NCI-H2107 treated with DMSO at 0.1 percent for 48 hours (cell line): Measurements from ENCODE around the gene KCNB1.

Source experiments
- DNase-seq: peaks from one replicate; lab custom pipeline; 2025; ENCODE audit not compliant: unreplicated experiment; lab: John Stamatoyannopoulos, UW

KCNB1 gene

GRCh38 chr20:49501917-49502316 is 19.4 kb upstream of the KCNB1 start:
- no peak for DNase-seq

- DNase-seq: no peak
Observed at GRCh38 chr20:49497398-49497669, 14.9 kb upstream of the KCNB1 start.

- no peak for DNase-seq
Observed at GRCh38 chr20:49496553-49497397, 14.3 kb upstream of the KCNB1 start.

- DNase-seq: no peak
Observed at GRCh38 chr20:49496043-49496442, 13.6 kb upstream of the KCNB1 start.

GRCh38 chr20:49490689-49491088 is 8.2 kb upstream of the KCNB1 start:
- no peak for DNase-seq

GRCh38 chr20:49489688-49490087 is 7.2 kb upstream of the KCNB1 start:
- no peak for DNase-seq

- no peak for DNase-seq
Observed at GRCh38 chr20:49486064-49486463, 3.6 kb upstream of the KCNB1 start.

GRCh38 chr20:49485563-49485962 is 3.1 kb upstream of the KCNB1 start:
- DNase-seq: no peak

- peak; percentile 74 for DNase-seq
Observed at GRCh38 chr20:49484180-49485140, 2.0 kb upstream of the KCNB1 start.

- no peak for DNase-seq
Observed at GRCh38 chr20:49483696-49484123, 1.2 kb upstream of the KCNB1 start.

- no peak for DNase-seq
Observed at GRCh38 chr20:49483018-49483695, 689 bp upstream of the KCNB1 start.

- no peak for DNase-seq
Observed at GRCh38 chr20:49482173-49482572, 295 bp downstream of the KCNB1 start.

GRCh38 chr20:49481116-49481515 is 1.4 kb downstream of the KCNB1 start:
- DNase-seq: no peak

- DNase-seq: no peak
Observed at GRCh38 chr20:49480236-49480635, 2.2 kb downstream of the KCNB1 start.

GRCh38 chr20:49479785-49480184 is 2.7 kb downstream of the KCNB1 start:
- DNase-seq: no peak

GRCh38 chr20:49478754-49479689 is 3.4 kb downstream of the KCNB1 start:
- no peak for DNase-seq

GRCh38 chr20:49478266-49478665 is 4.2 kb downstream of the KCNB1 start:
- no peak for DNase-seq

GRCh38 chr20:49477200-49477599 is 5.3 kb downstream of the KCNB1 start:
- peak; percentile 3 for DNase-seq

- no peak for DNase-seq
Observed at GRCh38 chr20:49476016-49476355, 6.5 kb downstream of the KCNB1 start.

GRCh38 chr20:49475292-49476015 is 7.0 kb downstream of the KCNB1 start:
- no peak for DNase-seq
